AG04450 (cell line): ENCODE measurements around the gene PLEKHO2. TPM values are rescaled to one million over a fixed set of nuclear protein-coding genes. Genes with fewer than 3 reads are reported as not detected.
A peak's percentile ranks its signal among the peaks of the same experiment; 100 is the strongest.

Experiments used
- CTCF ChIA-PET: fragments of 300-600, 350-600 bp; formaldehyde crosslinking; extraction: SDS; loops from one replicate; lab custom pipeline; 2022; ENCODE audit warnings: antibody characterized with exemption, inconsistent platforms; lab: Charles Lee
- POLR2A ChIA-PET: fragments of 350-600 bp; formaldehyde crosslinking; extraction: SDS; loops from one replicate; lab custom pipeline; 2021; ENCODE audit warnings: antibody characterized with exemption, inconsistent platforms; lab: Yijun Ruan, JAX
- DNase-seq: peaks from one replicate; pipeline ENCODE4 v3.0.0-alpha.2; 2011; ENCODE audit warnings: low read depth, low spot score
- H3K27ac ChIP-seq: one replicate; pipeline ENCODE4 v1.5.1; 2012; ENCODE audit warnings: low read depth, low read length, control low read depth
- H3K27me3 ChIP-seq: one replicate; pipeline ENCODE4 v1.6.0; 2012; ENCODE audit warnings: low read length; ENCODE audit not compliant: control insufficient read depth, insufficient read depth
- H3K4me3 ChIP-seq: 2 replicates; pipeline ENCODE4 v1.5.1; 2011; ENCODE audit warnings: mild to moderate bottlenecking, low read depth, low read length, control low read depth
- H3K9me3 ChIP-seq: 2 replicates; pipeline ENCODE4 v1.5.1; 2012; ENCODE audit warnings: low read length; ENCODE audit not compliant: control insufficient read depth, insufficient read depth
- polyA plus RNA-seq: library from polyadenylated mRNA; depleted of rRNA; stranded (reverse); fragments of >200 nt; gene quantifications from 2 replicates; pipeline ENCODE4 v1.2.3, GENCODE V29; 2011
- TF ChIP-seq, protein P1 (sequence below): IDR thresholded peaks from 2 replicates; pipeline ENCODE4 v1.5.1; 2011; ENCODE audit warnings: low read depth, low read length, control low read depth, inconsistent platforms

The PLEKHO2 gene
- polyA plus RNA-seq, 1 experiment, result 29.5 TPM

GRCh38 chr15:64875641-64876223 is 34.0 kb downstream of the PLEKHO2 start:
- POLR2A ChIA-PET, result no interaction called here
- CTCF ChIA-PET, result no interaction called here
- H3K9me3 ChIP-seq, result no peaks in the 10 kb centered on the region
- no peak for DNase-seq
- H3K4me3 ChIP-seq, result no peak overlapping the region
- TF ChIP-seq, protein P1, sequence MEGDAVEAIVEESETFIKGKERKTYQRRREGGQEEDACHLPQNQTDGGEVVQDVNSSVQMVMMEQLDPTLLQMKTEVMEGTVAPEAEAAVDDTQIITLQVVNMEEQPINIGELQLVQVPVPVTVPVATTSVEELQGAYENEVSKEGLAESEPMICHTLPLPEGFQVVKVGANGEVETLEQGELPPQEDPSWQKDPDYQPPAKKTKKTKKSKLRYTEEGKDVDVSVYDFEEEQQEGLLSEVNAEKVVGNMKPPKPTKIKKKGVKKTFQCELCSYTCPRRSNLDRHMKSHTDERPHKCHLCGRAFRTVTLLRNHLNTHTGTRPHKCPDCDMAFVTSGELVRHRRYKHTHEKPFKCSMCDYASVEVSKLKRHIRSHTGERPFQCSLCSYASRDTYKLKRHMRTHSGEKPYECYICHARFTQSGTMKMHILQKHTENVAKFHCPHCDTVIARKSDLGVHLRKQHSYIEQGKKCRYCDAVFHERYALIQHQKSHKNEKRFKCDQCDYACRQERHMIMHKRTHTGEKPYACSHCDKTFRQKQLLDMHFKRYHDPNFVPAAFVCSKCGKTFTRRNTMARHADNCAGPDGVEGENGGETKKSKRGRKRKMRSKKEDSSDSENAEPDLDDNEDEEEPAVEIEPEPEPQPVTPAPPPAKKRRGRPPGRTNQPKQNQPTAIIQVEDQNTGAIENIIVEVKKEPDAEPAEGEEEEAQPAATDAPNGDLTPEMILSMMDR, result no peak
- no peak overlapping the region for H3K27ac ChIP-seq
- no peaks in the 10 kb centered on the region for H3K27me3 ChIP-seq

GRCh38 chr15:64877435-64877834 is 35.7 kb downstream of the PLEKHO2 start:
- no peak overlapping the region for H3K27ac ChIP-seq
- H3K4me3 ChIP-seq, result no peak overlapping the region
- DNase-seq, result no peak
- TF ChIP-seq, protein P1, result no peak
- H3K9me3 ChIP-seq, result no peaks in the 10 kb centered on the region
- CTCF ChIA-PET, result interaction anchor here (0.6 kb wide), 1 partner anchor 77 kb away, joined by 3 read pairs; no protein-coding TSS in a partner anchor
- no peaks in the 10 kb centered on the region for H3K27me3 ChIP-seq
- POLR2A ChIA-PET, result interaction anchor here (0.6 to 1.0 kb wide), 2 partner anchors 17 to 26 kb away, joined by 3 read pairs; no protein-coding TSS in a partner anchor

DNA sequence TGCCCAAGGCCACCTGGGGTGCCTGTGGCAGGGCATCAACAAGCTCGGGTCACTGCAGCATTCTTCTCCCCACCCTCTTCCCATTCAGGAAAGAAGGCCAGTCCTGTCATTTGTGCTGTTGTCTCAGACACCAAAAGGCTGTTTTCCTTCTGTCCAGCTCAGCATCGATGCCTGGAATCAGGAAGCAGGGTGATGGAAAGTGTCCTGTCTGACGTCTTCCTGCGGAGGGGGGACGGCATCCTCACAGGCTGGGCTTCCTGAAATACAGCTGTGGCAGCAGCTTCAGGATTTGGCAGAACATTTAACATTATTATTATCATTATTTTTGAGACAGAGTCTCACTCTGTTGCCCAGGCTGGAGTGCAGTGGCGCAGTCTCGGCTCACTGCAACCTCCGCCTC is 37.0 kb downstream of the PLEKHO2 start:
- H3K9me3 ChIP-seq, result no peaks in the 10 kb centered on the region
- DNase-seq, result no peak
- H3K27me3 ChIP-seq, result no peaks in the 10 kb centered on the region
- H3K27ac ChIP-seq, result no peak overlapping the region
- H3K4me3 ChIP-seq, result no peak overlapping the region
- TF ChIP-seq, protein P1, result no peak
- POLR2A ChIA-PET, result no interaction called here
- CTCF ChIA-PET, result no interaction called here

DNA sequence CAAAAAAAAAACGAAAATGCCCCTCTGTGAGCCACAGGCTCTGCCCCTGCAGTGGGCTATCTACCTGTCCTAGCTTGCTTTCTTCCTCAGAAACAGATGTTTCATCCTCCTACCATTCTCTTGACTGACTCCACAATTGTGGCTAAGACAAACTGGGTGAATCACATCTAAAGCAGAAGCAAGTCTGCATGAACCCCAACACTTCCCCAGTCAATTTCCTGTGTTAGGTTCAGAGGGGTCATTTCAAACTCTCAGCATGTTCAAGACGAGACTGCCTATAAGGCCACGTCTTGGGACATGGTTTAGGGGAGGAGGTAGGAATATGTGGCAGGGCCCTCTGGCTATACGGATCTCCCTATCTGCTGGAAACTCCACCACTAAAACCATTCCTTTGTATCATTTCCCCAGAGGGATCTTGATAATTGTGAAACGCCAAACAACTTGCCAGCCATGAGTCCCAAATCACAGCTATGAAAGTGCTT is 41.4 kb downstream of the PLEKHO2 start:
- H3K4me3 ChIP-seq, result no peak overlapping the region
- H3K27me3 ChIP-seq, result no peaks in the 10 kb centered on the region
- no peaks in the 10 kb centered on the region for H3K9me3 ChIP-seq
- peak overlapping the region; percentile 85 for H3K27ac ChIP-seq
- CTCF ChIA-PET, result interaction anchor here (0.7 kb wide), 1 partner anchor 79 kb away, joined by 4 read pairs; no protein-coding TSS in a partner anchor
- DNase-seq, result no peak
- POLR2A ChIA-PET, result interaction anchor here (0.7 to 1.6 kb wide), 3 partner anchors 10 to 74 kb away, joined by 3 to 6 read pairs (median 5); no protein-coding TSS in a partner anchor
- TF ChIP-seq, protein P1, result no peak

- ChIA-PET CTCF (no interaction called here), POLR2A (interaction anchor here (0.6 to 1.1 kb wide), 5 partner anchors 10 to 43 kb away, joined by 3 to 4 read pairs (median 3); no protein-coding TSS in a partner anchor)
- TF ChIP-seq, protein P1, result no peak
- H3K27ac ChIP-seq, result peak overlapping the region; percentile 85
- DNase-seq, result peak; percentile 76
- no peaks in the 10 kb centered on the region for H3K27me3 ChIP-seq
- H3K9me3 ChIP-seq, result no peaks in the 10 kb centered on the region
- H3K4me3 ChIP-seq, result no peak overlapping the region
Measured at GRCh38 chr15:64883997-64884511, 42.3 kb downstream of the PLEKHO2 start.
